ENCODE measurements around the gene NKAIN2.
"Not testable (repeated sequence)": the region's sequence is repeated elsewhere in the genome, so short reads cannot be mapped to it uniquely, and the experiment has no call there.

The NKAIN2 gene

DNA sequence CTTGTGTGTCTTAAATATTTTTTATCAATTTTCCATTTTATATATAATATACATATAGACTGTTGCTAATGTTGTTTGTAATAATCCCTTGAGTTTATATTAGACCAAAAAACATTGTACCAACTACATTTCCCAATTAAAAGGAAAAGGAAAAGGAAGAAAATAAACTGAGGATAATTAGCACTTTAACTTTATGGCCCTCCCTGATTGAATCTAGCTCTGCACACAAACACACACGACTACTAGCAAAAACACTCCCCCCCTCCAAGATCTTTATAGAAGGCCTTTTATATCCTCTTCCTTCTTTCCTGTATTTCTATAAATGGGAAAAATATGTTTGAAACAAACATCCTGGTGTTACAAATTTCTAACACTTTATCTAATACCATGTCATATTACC lies 276.8 kb downstream of the NKAIN2 start:
- DNase-seq (ENCODE audit: low read depth), result no peak

DNA sequence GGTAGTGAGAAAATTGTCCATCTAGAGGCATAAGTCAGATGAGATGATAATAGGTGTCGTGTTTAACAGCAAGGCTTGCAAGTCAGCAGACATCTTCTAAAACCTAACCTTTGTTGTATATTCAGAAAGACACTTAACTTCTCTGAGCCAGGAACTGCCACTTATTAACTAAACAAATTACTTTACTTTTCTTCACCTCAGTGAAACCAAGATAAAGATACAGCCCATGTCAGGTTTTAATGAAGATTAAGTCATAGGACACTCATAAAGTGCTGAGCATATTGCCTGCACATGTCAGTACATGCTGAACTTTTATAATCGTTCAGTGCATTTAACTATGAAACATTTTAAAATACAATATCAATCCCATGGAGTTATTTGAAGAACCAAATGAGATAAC lies 286.8 kb downstream of the NKAIN2 start:
- DNase-seq (ENCODE audit: low read depth), result no peak

DNA sequence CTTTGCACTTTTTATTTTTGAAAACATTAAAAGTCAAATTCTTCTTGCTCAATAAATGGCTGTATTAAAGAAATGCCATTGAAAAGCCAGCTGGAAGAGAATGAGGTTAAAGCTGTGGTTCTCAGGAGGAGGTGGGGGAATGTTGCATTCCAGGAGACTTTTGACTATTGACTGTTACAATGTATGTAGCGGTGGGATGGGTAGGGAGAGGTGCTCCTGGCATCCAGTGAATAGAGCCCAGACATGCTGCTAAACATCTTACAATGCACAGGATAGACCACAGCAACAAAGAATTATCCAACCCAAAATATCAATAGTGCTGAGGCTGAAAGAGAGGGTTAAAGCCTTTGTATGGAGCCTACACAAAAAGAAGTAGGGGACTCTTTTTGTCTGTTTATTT lies 295.9 kb downstream of the NKAIN2 start:
- DNase-seq (ENCODE audit: low read depth), result no peak

DNA sequence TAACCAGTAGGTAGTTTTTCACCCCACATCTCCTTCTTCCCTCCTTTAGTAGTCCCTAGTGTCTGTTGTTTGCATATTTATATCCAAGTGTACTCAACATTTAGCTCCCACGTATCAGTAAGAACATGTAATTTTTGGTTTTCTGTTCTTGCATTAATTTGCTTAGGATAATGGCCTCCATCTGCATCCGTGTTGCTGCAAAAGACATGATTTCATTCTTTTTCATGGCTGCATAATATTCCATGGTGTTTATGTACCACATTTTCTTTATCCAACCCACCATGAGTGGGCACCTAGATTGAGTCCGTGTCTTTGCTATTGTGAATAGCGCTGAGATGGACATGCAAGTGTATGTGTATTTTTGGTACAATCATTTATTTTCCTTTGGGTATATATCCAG lies 306.8 kb downstream of the NKAIN2 start:
- DNase-seq (ENCODE audit: low read depth), result no peak

DNA sequence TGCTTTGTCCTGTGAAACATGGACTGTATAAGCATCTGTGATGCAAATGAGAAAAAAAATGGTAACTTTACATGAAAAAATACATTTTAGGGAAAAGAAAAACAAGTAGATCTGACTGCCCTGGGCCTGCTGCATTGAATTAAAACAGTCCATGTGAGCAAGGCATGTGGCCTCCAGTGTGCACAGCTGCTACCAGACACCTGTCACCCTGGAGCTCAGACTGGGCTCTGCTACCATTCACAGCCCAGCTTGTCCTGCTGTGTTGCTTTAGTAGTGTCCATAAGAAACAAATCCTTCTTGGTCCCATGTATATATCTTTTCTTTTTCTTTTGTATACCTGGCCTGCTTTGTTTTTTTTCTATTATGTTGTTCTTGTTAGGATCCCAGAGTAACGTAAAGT lies 315.9 kb downstream of the NKAIN2 start:
- DNase-seq (ENCODE audit: low read depth), result no peak

DNA sequence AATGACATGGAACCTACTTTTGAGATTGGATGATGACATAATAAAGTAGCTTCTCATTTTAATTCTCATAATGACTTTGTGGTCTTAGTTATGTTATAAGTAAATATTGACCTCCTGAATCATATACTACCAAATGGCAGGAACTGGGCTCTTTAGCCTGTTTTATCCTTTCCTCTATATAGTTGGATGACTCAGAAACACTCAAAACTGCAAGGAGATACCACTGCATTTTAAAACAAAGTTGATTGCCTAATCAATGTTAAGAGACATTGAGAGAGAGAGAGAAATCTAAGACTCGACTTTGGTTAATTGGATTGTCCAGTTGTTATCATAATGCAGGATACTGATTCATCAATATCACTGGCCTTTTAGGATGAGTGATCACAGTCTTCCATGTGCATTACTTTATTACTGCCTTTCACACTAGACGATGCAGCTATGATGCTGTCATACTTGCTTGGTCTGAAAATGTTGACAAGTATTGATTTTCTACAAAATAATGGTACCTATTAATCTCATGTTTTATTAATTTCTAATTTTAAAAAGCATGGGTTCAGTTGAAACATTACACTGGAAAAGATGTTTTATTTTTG lies 320.0 kb downstream of the NKAIN2 start:
- DNase-seq (ENCODE audit: low read depth), result no peak

DNA sequence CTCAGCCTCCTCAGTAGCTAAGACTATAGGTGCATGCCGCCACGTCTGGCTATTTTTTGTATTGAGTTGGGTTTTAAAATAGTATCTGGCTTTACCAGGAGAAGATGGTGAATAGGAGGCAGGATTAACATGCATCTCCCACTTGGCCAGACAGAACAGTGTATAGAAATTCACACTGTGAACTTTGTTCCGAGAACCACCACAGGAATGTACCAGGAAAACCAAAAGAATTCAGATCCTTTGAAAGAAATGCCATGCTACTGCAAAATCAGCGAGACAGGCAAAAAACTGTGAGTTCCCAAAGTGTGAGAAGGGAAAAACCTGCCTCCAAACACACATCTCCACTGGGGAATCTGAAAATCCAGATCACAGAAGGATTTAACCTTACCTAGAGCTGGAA lies 327.6 kb downstream of the NKAIN2 start:
- no peak for DNase-seq (ENCODE audit: low read depth)

DNA sequence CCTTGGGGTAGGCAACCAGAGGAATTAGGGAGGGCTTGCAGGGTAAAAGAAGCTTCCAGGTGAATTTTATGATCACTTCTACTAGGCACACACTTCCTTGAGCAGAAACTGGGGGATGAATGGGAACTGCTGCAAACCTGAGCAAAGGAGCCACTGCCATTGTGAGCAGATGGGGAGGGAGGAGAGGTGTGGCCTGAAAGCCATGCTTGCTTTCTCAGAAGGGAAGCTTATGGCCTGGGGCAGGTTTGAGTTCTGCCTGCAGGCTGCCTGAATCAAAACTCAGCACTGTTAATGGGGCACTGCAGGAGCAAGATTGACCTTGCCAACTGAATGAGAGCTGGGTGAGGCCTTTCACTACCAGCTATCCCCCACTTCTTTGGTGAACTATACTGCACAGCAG lies 328.1 kb downstream of the NKAIN2 start:
- DNase-seq (ENCODE audit: low read depth), result no peak

DNA sequence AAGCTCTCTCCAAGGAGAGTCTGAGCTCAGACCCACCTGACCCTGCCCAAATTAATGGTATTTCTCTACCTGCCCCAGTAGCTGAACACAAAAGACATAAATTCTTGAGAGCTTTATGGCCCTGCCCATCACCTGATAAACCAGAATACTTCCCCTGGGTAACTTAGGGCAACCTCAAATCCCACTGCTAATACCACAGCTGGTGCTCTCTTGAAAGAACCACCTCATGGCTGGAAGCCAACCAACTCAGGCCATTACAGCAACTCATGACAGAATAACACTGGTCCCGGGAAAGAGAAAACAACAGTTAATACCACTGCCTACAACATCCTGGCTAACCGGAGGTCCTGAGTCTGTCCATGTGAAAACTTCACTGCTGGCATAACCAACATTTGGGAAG lies 328.6 kb downstream of the NKAIN2 start:
- DNase-seq (ENCODE audit: low read depth), result no peak

DNA sequence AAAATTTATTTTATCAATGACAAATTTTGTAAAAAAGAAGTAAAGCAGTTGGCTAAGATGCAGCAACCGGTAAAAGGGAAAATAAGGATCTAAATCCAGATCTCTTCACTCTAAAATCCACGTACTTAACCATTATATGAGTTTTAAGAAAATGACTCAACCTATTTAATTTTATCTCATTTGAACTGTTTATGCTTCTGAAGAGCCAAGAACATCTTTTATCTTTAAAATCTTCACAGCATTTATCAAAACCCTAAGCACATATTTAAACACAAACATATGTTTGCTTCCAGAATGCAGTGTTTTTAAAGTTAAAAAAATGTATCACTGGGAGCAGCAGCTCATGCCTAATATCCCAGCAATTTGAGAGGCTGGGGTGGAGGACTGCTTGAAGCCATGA lies 339.2 kb downstream of the NKAIN2 start:
- DNase-seq (ENCODE audit: low read depth), result no peak

DNA sequence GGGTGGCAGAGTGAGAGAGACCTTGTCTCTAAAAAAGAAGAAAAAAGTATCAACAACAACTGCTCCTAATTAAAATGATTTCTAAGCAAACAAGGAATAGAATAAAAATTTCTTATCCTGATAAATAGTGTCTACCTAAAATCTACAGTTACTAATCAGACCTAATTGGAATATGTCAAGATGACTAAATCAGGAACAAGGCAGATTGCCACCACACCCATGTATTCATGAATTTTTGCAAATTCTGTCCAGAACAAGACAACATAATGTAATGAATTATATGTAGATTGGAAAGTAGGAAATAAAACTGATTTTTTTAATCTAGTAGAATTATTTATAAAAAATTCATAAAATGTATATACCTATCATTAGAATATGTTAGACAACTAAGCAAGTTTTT lies 339.8 kb downstream of the NKAIN2 start:
- no peak for DNase-seq (ENCODE audit: low read depth)

DNA sequence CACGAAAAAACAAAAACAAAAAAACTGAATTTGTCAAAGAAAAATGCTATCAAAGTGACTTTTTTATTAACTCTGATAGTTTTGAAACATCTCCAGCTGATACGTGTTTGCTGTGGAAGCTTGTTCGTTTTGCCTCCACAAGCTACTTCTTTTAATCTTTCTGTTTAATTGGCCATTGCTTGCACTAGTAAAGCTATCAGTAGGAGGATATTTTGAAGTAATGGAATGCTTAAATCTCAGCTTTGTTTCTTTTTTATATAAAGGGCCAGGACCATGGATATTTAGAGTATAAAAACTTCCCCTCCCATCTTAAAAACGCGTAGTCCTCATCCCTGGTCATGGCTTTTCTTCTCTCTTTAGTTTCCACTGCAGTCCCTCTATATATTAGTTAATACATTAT lies 344.0 kb downstream of the NKAIN2 start:
- DNase-seq (ENCODE audit: low read depth), result no peak

DNA sequence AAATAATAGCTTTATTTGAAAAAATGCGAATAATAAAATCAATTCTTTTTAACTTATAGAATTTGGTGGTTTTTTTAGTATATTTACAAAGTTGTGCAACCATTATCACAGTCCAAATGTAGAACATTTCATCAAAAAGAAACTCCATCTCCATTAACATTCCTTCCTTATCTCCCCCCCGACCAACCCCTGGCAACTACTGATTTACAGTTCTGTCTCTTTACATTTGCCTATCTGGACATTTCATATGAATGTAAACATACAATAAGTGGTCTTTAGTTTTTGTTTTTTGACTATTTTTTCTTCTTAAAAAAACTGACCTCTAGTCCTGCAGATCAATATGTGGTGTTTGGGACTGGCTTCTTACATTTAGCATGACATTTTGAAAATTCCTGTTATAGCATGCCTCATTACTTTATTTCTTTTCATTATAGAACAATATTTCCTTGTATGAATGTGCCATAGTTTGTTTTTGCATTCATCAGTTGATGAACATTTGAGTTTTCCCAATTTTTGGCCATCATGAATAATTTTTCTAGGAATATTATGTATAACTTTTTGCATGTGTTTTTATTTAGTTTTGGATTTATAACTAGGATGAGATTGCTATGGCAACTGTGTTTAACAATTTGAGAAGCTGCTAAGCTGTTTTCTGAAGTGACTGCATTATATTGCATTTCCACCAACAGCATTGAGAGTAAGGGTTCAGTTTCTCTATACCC lies 344.7 kb downstream of the NKAIN2 start:
- no peak for DNase-seq (ENCODE audit: low read depth)

DNA sequence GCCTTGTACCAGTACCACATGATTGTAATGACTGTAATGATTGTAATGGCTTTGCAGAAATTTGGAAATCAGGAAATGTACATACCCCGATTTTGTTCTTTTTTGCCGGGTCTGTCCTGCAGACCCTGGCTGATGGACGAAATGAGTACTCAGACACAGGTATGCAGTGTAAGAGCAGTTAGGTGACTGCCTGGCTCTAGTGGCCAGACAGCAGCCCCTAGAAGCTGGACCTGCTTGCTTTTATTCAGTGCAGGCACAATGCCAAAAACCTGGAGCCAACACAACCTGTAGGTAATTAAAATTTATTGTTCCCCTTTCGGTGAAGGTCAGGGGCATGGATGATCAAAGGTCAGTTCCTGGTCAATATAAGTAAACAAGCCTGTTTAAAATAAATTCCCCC lies 346.0 kb downstream of the NKAIN2 start:
- no peak for DNase-seq (ENCODE audit: low read depth)

DNA sequence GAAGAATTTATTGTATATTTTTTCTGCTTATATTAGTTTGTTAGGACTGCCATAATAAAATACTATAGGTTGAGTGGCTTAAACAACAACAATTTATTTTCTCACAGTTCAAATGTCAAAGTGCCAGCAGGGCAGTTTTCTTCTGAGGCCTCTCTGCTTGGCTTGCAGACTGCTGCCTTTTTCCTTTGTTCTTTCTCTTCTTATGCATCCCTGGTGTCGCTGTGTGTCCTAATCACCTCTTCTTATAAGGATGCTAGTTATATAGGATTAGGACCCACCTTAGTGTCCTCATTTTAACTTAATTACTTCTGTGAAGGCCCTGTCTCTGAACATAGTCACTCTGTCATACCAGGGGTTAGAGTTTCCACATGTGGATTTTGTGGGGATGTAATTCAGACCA lies 354.4 kb downstream of the NKAIN2 start:
- no peak for DNase-seq (ENCODE audit: low read depth)

DNA sequence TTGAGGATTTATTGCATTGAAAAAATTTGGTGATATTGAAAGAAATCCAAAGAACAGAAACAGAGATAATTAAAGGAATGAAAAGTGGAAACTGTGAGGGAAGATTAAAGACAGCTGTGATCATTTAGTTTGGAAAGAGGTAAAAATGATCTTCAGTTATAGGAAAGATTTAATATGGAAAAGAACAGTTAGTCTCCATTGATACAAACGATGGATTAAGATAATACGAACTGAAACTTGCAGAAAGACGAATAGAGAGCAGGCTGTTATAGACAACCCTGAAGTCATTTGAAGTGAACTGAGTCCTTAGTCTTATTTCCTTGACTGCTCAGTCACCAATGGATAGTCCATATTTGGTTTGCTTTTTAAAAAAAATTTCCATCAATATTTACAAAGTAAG lies 360.0 kb downstream of the NKAIN2 start:
- DNase-seq (ENCODE audit: low read depth), result no peak

DNA sequence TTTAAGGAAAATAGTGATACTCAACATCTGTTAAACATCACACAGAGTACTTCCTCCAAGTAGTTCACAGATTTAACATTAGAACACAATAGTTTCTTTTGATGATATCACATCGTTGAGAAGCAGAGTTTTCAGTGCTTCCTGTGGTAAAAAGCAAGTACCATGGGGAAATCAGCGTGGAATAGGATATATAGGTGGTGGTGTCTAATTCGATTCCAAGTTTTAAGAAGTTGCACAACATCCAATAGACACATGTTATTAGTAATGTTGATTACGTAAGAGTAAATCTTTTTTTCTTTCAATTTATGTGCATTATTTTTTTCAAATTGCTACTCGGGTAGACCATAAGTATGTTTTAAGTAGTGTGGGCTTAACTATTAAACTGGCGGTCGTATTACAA lies 360.7 kb downstream of the NKAIN2 start:
- DNase-seq (ENCODE audit: low read depth), result no peak

DNA sequence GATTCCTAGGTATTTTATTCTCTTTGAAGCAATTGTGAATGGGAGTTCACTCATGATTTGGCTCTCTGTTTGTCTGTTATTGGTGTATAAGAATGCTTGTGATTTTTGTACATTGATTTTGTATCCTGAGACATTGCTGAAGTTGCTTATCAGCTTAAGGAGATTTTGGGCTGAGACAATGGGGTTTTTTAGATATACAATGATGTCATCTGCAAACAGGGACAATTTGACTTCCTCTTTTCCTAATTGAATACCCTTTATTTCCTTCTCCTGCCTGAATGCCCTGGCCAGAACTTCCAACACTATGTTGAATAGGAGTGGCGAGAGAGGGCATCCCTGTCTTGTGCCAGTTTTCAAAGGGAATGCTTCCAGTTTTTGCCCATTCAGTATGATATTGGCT lies 363.6 kb downstream of the NKAIN2 start:
- DNase-seq (ENCODE audit: low read depth), result not testable (repeated sequence)

DNA sequence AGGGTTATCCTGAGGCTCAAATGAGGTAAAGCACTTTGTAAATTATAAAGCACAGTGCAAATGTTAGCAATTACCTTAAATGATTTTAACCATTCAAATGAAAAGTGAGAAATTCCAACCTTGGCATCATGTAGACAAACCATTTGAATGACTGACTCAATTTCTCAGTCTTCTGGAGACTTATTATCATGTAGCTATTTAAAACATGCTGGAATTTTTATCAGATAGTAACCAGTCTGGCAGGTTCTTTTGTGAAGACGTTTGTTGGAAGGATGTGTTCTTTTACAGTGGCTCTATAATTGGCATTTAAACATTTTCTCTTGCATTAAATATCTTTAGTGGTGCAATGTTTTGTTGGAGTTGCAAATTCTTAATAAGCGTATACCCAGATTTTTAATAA lies 386.6 kb downstream of the NKAIN2 start:
- DNase-seq (ENCODE audit: low read depth), result no peak

DNA sequence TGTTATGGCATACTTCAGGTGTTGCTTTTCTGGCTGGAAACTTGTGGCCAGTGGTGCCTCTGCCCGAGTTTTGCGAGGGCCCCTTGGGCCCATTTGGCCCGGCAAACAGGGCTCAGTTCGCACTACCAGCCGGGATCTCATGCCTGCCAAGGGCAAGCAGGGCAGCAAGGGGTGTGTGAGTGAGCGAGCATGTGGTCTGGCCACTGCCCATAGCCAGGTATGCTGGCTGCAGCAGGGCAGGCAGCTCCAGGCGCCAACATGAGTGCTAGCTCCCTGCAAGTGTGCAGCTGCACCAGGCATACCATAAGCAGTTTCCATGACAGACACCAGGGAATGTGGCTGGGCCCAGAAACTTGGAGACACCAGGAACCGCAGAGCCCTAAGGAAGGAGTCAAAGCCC lies 389.5 kb downstream of the NKAIN2 start:
- DNase-seq (ENCODE audit: low read depth), result no peak

DNA sequence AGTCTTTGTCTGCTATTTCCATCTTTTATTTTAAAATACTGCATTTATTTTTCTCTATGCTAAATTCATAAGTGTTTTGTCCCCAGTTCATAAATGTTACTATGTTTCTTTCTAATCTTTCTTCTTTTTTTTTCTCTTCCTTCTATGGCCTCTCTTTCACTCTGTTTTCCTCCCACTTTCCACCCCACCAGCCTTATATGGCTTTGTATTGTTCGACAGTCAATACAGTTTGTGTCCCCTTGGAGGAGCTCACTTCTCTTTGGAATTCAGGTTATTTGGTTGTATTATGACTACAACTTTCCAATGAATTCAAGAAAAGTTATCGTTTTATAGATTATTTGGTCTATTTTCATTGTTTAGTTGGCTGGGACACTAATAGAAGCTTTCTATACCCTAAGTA lies 393.5 kb downstream of the NKAIN2 start:
- no peak for DNase-seq (ENCODE audit: low read depth)

DNA sequence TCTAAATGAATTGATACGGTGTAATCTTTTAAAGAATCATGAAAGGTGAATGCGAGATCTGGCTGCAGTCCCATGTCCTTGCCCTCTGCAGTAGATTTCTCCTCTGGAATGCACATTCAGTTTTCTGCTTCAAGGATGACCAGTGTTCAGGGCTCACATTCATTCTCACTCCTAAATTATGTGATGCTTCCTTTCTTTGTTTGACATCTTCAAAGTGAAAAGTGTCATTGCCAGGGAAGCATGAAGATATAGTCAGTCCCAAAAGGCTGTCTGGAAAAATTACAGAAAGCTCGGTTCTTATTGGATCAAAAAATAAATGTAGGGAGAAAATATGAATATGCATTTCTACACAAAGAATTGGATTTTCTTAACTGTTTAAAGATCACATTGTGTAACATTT lies 395.6 kb downstream of the NKAIN2 start:
- DNase-seq (ENCODE audit: low read depth), result no peak

DNA sequence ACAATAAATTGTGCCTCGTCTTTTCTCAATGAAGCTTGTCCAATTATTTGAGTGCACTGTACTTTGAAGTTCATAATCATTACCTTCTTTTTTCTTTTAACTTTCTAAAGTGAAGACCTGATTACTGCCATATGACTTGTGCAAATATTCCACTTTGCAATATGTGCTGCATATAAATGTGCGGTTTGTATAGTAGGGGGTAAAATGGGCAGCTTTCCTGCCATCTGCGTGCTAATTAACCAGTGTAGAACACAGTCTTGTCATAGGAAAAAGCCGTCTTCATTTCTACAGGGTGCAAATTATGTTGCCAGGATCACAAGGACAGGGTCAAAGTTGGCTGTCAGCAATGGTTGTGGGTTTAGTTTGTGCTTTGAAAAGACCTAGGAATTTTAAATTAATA lies 397.0 kb downstream of the NKAIN2 start:
- no peak for DNase-seq (ENCODE audit: low read depth)

DNA sequence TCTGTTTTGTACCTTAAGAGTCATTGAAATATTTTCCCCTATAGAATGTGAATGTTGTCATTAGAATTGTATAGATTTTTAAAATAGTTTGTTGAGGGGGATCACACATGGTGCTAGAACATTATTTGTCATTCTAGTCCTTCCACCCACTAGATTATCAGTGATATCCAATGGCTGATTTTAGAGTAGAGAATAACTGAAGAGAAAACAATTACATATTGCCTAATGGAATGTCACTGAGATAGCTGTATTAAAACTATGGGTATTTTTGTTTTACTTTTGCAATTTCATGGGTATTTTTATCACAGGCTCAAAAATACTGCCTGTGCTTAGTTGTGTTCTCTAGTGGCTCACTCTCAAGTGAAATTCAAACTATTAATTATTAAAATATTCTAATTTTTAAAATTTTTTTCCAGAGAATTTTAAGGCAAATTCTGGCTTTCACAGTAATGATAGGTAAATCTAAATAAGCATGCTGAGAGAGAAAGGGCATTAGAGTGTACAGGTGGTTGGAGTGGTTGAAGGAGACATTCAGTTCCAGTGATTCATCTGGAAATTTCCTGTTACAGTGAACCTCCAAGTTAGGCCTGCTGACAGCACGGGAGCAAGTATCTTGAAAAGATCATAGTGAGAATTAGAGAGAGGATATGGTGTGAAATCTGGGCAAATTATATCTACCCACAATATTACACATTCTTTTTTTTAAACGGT lies 399.6 kb downstream of the NKAIN2 start:
- DNase-seq (ENCODE audit: low read depth), result no peak

Data from activated T-cell treated with anti-CD3 and anti-CD28 coated beads for 24 hours (primary cell).